ENCODE data around the gene MAGI1. TPM values are rescaled to one million over a fixed set of nuclear protein-coding genes. Genes with fewer than 3 reads are reported as not detected.

MAGI1 gene
- total RNA-seq, 1 donor from 2014 or later: 49.8 TPM

DNA sequence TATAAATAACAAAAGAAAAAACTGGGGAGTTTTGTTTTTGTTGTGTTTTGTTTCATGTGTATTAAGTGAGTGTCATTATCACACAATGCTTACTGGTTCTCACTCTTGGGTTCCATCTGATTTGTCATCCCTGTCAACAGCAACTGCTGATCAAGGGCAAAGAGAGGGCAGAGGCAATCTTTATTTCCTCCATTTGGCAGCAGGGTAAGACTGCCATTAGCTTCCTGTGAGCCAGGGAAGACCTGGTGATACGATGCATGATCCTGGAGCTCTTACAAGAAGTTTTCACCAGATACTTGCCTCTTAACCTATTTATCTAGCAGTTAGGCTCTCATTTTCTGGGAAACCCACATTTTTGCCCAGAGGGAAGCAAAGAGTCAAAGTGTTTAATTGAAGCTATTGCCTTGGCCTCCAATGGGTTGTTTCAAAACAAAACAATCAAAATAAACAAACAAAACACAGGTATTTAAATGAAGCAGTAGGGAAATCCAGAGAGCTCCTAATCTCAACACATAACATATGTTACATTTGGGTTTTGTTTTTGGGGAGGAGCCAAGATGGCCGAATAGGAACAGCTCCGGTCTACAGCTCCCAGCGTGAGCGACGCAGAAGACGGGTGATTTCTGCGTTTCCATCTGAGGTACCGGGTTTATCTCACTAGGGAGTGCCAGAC is 529.8 kb downstream of the MAGI1 start:
- peak overlapping the region; percentile 86 for H3K4me3 Mint-ChIP-seq
- peak overlapping the region; percentile 99 for H3K27ac Mint-ChIP-seq (ENCODE audit: unreplicated experiment)
- peaks cover 12% of the 10 kb centered on the region for H3K36me3 Mint-ChIP-seq (ENCODE audit: low read depth)
- H3K9me3 Mint-ChIP-seq: peaks cover 4% of the 10 kb centered on the region
- H3K27me3 Mint-ChIP-seq (ENCODE audit: low read depth): no peaks in the 10 kb centered on the region
- TF ChIP-seq, protein P1, sequence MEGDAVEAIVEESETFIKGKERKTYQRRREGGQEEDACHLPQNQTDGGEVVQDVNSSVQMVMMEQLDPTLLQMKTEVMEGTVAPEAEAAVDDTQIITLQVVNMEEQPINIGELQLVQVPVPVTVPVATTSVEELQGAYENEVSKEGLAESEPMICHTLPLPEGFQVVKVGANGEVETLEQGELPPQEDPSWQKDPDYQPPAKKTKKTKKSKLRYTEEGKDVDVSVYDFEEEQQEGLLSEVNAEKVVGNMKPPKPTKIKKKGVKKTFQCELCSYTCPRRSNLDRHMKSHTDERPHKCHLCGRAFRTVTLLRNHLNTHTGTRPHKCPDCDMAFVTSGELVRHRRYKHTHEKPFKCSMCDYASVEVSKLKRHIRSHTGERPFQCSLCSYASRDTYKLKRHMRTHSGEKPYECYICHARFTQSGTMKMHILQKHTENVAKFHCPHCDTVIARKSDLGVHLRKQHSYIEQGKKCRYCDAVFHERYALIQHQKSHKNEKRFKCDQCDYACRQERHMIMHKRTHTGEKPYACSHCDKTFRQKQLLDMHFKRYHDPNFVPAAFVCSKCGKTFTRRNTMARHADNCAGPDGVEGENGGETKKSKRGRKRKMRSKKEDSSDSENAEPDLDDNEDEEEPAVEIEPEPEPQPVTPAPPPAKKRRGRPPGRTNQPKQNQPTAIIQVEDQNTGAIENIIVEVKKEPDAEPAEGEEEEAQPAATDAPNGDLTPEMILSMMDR (conservative IDR thresholded peaks at IDR 0.05): no peak
- H3K4me1 Mint-ChIP-seq: peaks cover 13% of the 10 kb centered on the region
- no peak for DNase-seq (ENCODE audit: low read depth, low spot score)

DNA sequence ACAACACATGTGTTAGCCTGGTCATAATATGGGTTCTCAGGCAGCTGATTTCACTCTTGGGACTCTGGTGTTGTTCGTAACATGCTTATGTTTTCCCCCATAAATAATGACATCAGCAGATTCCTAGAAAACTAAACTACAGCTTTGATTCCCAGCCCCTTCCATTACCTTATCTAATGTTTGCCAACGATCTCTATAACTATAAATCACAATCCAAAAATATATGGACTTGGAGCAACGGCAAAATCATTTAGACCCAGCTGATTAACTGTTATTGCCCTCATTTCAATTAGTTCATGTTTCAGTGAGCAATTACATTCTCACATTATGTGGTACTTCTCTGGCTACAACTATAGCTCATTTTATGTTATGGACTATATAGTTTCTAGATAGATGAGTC is 531.3 kb downstream of the MAGI1 start:
- H3K36me3 Mint-ChIP-seq (ENCODE audit: low read depth): peaks cover 12% of the 10 kb centered on the region
- H3K27me3 Mint-ChIP-seq (ENCODE audit: low read depth): no peaks in the 10 kb centered on the region
- peaks cover 4% of the 10 kb centered on the region for H3K9me3 Mint-ChIP-seq
- H3K27ac Mint-ChIP-seq (ENCODE audit: unreplicated experiment): no peak overlapping the region
- H3K4me3 Mint-ChIP-seq: no peak overlapping the region
- DNase-seq (ENCODE audit: low read depth, low spot score): no peak
- TF ChIP-seq, protein P1 (conservative IDR thresholded peaks at IDR 0.05): no peak
- H3K4me1 Mint-ChIP-seq: peaks cover 23% of the 10 kb centered on the region

DNA sequence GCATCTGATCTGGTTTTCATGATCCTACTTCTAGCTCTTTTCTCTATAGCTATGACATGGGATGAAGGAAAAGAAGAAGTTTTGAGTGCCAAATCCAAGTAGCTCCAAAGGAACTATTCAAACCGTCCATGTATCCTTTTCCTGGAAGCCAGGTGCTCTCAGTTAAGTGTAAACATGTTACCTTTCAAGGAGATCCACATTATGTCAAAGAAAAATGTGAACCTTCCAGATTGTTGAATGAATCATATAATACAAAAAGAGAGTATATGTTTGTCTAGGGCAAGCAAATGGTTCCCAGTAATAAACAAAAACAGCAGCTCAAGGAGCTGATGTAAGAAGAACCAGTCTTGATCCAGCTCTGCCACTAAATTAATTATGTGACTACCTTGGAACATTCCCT is 534.9 kb downstream of the MAGI1 start:
- Mint-ChIP-seq H3K27ac (ENCODE audit: unreplicated experiment) (no peak overlapping the region), H3K36me3 (ENCODE audit: low read depth) (peaks cover 4% of the 10 kb centered on the region), H3K27me3 (ENCODE audit: low read depth) (no peaks in the 10 kb centered on the region), H3K4me3 (no peak overlapping the region), H3K9me3 (peaks cover 6% of the 10 kb centered on the region), H3K4me1 (peaks cover 17% of the 10 kb centered on the region)
- TF ChIP-seq, protein P1 (conservative IDR thresholded peaks at IDR 0.05): no peak
- DNase-seq (ENCODE audit: low read depth, low spot score): no peak

DNA sequence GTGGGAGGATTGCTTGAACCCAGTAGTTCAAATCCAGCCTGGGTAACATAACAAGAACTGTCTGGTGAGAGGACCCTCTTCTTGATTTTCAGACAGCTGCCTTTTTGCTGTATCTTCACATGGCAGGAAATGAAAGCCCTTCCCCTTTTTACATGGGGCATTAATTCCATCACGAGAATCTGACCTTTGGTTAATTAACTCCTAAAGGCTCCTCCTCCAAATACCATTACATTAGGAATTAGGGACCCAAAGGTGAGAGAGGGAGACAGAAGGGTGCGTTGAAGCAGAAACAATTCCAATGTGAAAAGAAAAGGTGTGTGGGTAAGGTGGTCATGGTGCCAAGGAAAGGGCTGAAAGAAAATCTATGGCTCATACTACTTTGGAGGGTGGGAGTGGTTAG is 536.2 kb downstream of the MAGI1 start:
- Mint-ChIP-seq H3K36me3 (ENCODE audit: low read depth) (no peaks in the 10 kb centered on the region), H3K27me3 (ENCODE audit: low read depth) (no peaks in the 10 kb centered on the region), H3K4me3 (no peak overlapping the region), H3K9me3 (peaks cover 6% of the 10 kb centered on the region), H3K4me1 (peaks cover 25% of the 10 kb centered on the region), H3K27ac (ENCODE audit: unreplicated experiment) (no peak overlapping the region)
- no peak for DNase-seq (ENCODE audit: low read depth, low spot score)
- TF ChIP-seq, protein P1 (conservative IDR thresholded peaks at IDR 0.05): no peak

DNA sequence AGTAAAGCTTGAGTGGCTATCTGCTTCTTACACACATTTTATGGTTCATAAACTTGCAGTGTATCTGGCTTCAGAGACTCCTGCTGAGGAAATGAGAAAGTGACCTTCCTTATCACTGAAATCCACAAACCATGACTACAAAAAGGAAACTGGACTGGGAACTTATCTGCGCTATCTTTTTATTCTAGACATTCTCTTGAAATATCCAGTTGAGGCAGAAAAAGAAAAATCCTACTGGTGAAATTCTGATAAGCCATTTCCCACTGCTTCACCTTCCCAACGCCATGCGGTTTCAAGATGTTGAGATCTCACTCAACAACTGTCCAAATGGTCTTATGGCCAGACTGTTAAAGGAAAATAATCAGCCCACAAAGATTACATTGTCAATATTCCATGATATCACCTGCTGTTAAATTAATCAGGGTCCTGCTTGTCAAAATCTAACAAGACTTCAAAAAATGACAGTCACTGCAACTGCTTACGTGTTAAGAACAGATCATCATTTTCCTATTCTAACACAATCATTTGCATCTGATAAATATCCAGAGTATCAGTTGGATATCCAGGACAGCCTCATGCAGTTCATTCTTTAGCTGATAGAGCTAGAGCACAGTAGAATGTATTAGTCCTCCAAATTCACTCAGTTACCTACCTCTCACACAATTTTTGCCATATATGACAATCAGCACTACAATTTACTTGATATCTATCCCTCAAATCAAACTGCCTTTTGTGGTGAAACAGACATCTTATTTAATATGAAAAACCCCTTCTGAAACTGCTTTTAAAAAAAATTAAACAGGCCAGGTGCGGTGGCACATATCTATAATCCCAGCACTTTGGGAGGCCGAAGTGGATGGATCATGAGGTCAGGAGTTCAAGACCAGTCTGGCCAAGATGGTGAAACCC is 538.1 kb downstream of the MAGI1 start:
- no peaks in the 10 kb centered on the region for H3K36me3 Mint-ChIP-seq (ENCODE audit: low read depth)
- no peaks in the 10 kb centered on the region for H3K27me3 Mint-ChIP-seq (ENCODE audit: low read depth)
- TF ChIP-seq, protein P1 (conservative IDR thresholded peaks at IDR 0.05): no peak
- no peak overlapping the region for H3K4me3 Mint-ChIP-seq
- peaks cover 2% of the 10 kb centered on the region for H3K9me3 Mint-ChIP-seq
- DNase-seq (ENCODE audit: low read depth, low spot score): no peak
- peak overlapping the region; percentile 20 for H3K27ac Mint-ChIP-seq (ENCODE audit: unreplicated experiment)
- peaks cover 34% of the 10 kb centered on the region for H3K4me1 Mint-ChIP-seq

Measured in neural crest cell (in vitro differentiated cells).